HTR-8/SVneo (cell line): Measurements from ENCODE around the gene CDC42BPG.
"Not testable (repeated sequence)": the region's sequence is repeated elsewhere in the genome, so short reads cannot be mapped to it uniquely, and the experiment has no call there.

Source experiments
- DNase-seq: peaks from one replicate; pipeline ENCODE4 v3.0.0; 2011; ENCODE audit warnings: low spot score, mixed read lengths; ENCODE audit not compliant: insufficient read length
- FAIRE-seq: peaks from 2 replicates; lab custom pipeline; 2011; peaks lifted over from hg19 to GRCh38; lab: Jason Lieb, UNC

The CDC42BPG gene

DNA sequence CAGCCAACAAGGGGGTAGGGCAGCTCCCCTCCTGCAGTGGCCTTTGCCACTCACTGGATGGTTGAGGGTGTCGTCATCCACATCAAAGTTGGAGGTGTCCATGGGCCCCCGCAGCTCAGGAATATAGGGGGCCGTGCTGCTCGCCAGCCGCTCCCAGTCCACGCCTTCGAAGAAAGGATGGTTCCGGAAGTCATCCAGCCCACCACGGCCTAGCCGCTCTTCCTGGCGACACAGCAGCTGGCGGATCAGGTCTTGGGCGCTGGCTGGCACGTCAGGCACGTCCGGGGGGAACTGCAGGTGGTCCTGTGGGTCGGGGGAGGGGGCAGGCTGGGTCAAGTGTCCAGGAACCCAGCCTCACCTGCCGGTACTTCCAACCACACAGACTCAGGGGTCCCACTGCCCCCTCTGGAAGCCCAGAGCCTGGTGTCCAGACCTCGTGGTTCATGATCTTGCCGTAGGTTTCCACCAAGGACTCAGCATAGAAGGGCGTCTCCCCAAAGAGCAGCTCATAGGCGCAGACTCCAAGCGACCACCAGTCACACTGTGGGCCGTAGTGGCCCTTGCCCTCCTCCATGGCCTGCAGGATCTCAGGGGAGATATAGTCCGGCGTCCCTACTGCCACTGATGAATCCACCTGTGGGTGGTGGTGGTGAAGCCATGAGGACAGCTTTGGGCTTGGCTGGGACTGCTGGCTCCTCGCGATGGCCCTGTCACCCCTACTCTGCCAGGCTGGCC, 5.7 kb downstream of the CDC42BPG start:
- DNase-seq = no peak
- FAIRE-seq = no peak

- FAIRE-seq = no peak
- DNase-seq = no peak
These were observed 6.5 kb downstream of the CDC42BPG start for GRCh38 chr11:64837887-64838351.

- DNase-seq = no peak
- FAIRE-seq = no peak
These were observed 7.9 kb downstream of the CDC42BPG start for GRCh38 chr11:64836448-64837072.

GRCh38 chr11:64835616-64836447, 8.6 kb downstream of the CDC42BPG start:
- DNase-seq (no peak), FAIRE-seq (no peak)

DNA sequence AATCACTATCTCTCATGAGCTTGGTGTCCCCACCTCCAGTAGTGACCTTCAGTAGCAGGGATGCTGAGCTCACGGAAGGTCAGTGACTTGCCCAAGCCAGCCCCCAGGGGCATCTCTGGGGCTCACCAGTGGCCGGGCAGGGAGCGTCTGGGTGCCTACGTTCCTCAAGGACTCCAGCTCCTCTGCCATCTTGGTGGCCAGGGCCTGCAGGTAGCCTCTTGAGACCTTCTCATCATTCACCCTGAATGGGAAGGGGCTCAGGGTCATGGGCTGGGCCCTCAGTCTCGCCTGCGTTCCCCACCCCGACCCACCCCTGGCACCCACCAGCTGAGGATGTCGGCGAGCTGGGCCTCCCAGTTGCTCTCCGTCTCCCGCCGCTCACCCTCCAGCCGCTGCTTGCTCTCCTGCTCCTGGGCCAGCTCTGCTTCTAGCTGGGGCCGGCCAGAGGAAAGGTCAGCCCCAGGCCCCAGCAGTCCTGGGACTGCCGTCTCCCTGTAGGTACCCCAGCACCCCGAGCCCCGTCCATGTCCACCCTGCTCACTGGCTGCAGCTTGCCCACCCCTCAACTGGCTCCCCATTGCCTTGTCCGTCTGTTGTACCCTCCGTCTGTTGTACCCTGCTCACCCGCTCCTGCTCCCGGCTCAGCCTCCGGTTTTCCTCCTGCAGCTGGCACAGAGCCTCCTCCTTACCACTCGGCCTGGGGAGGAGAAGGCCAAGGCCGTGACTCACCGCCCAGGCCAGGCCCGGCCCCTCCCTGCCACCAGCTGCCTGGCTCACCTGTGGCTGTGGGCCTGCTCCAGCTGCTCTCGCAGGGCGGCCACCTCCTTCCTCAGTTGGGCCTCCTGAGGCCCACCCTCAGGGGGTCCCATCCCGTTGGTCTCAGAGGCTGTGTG, 9.5 kb downstream of the CDC42BPG start:
- DNase-seq (peak; percentile 84), FAIRE-seq (peak; percentile 92)

DNA sequence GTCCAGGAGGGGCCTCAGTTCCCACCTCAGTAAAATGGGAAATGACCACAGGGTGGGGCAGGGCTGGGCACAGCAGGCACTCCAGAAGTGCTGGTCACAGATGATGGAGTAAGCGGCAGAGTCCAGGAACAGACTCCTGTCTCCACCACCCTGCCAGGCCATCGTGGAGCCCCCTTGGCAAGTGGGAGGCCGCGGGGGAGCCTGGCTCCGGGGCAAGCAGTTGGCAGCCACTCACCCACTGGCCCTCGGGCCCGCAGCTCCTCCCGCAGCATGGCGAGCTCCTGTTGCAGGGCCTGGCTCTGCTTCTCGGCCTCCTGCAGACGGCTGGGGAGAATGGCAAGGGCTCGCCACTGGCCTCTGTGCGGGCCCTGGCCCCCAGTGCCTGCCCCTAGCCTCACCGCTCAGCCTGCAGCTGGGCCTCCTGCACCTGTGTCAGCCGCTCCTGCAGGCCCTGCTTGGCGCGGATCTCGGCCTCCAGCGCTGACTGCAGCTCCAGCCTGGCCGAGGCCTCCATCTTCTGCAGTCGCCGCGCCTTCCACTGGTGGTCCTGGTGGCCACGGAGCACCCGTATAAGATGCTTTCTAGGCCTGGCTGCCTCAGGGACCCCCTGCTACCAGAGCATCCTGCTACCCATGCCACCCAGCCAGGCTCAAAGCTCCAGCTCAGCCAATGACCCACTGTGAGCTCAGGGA, 10.3 kb downstream of the CDC42BPG start:
- no peak for FAIRE-seq
- no peak for DNase-seq

DNA sequence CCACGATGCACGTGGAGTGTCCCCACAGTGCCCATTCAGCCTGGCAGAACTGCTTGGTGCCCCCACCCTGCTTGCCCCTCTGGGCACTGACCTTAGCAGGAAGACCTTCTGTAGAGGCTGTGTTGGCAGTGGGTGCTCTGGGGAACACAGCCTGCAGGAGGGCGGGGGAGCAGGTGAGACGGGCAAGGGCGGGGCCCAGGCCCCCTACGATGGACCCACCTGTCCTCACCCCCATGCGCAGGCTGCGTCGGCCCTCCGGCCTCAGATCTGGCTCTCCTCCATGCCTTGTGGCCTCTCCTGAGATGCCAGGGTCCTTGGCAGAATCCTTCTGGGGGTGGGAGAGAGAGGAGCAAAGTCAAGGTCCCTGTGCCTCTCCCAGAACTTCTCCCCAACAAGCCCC, 10.9 kb downstream of the CDC42BPG start:
- DNase-seq (no peak), FAIRE-seq (no peak)

GRCh38 chr11:64833198-64833502, 11.3 kb downstream of the CDC42BPG start:
- DNase-seq (no peak), FAIRE-seq (no peak)

DNA sequence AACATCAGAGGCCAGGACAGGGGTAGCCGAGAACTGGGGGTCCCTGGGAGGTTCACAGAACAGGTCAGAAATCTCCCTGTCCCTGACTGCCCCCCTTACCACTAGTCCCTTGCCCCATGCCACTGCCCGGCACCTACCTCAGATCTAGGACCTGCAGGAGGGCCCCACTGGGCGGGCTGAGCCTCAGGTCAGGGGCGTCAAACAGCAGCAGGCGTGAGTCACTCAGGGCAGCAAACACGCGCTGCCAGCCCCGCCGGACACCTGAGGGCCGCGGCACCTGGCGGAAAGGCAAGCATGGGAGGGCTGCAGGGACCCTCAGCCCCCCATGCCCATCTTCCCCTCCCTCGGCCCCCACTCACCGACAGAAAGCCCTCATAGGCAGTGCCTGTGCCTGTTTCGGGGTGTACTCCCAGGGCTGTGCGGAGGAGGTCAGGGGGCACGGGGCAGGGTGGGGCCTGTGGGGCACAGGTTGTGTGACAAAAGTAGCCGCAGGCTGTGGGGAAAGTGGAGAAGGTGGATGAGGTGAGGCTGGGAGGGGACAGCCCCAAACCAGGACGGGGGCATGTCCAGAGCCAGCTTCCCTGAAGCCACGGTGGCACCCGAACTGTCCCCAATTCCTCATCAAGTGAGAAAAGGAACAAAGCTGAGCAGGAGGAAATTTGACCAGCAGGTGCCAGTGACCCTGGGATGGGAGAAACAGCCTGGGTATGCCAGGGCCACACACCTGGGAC, 11.8 kb downstream of the CDC42BPG start:
- FAIRE-seq (no peak), DNase-seq (no peak)

GRCh38 chr11:64831411-64831891, 13.0 kb downstream of the CDC42BPG start:
- DNase-seq (no peak), FAIRE-seq (no peak)

GRCh38 chr11:64829536-64830251, 14.8 kb downstream of the CDC42BPG start:
- no peak for FAIRE-seq
- DNase-seq = no peak

DNA sequence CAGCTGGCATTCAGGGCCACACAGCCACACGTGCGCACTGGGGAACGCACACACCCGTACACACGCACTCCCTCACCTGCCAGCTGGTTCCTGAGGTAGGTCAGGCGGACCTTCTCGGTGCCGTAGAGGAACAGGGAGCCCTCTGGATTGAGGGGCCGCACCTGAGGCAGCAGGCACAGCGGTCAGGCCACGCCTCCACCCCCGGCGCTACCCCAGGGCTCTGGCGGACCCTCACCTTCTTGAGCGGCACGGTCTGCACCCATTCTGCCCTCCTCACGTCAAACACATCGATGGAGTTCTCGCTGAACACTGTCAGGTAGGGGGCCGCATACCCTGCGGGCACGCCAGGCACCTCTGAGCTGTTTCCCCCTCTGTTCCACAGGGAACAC, 17.0 kb downstream of the CDC42BPG start:
- no peak for FAIRE-seq

GRCh38 chr11:64826578-64827450, 17.6 kb downstream of the CDC42BPG start:
- no peak for DNase-seq
- no peak for FAIRE-seq

More for the DNA sequence above, 17.0 kb downstream of the CDC42BPG start:
- DNase-seq = no peak

DNA sequence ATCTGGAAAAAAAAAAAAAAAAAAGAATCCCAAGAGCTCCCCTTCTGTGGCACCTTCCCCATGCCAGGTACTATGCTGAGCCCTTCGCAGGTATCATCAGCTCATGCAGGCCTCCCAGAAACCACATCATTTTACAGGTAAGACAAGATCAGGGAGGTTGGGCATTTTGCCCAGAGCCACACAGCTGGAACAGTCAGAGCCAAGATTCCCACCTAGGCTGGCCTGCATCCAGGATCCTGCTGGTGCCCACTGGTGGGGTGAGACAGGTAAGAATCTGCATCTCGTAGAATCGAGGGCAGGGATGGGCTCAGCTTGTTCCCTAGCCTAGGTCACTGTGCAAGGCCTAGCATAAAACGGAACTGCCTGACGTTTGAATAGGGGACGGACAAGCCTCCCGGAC, 18.4 kb downstream of the CDC42BPG start:
- DNase-seq (no peak), FAIRE-seq (no peak)

DNA sequence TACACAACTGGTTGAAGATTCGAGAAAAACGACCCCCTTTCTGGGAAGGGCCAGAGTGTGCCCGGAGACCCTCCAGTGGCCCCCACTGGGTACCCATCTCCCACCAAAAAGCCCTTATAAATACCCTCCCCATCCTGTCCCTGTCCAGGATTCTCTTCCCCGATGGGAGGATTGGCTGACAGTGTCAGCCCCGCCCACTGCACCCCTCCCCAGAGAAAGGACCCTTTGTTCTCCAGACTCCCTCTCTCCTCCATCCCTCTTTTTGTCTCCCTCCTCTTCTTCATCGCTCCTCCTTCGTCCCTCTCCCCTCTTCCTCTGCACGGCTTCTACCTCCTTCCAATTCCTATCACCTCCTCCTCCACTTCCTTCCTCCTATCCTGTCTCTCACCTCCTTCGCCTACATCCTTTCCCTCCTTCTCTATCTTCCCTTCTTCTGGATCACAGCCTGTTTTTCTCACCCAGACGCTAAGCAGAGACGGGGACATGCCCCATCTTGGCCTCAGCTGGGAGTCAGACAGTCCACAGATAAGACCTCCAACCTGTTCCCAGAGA, 20.8 kb downstream of the CDC42BPG start:
- no peak for FAIRE-seq
- DNase-seq = no peak

DNA sequence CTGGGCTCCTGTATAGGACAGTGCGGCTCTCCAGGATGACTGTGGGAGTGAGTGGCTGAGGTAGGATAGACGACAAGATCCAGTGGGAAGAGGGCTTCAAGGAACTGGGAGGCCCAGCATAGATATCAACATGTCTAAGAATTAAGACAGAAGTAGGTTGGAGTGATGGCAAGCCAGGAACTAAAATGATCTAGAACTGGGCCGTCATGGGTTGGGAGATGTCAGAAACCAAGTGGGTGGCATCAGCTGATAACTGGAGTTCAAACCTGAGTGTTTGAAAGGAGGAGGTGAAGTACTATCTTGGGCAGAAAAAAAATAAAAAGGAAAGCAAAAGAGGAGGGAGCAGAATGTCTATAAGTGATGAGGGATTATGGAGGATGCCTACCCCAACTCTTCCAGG, 27.0 kb downstream of the CDC42BPG start:
- DNase-seq = no peak
- no peak for FAIRE-seq

DNA sequence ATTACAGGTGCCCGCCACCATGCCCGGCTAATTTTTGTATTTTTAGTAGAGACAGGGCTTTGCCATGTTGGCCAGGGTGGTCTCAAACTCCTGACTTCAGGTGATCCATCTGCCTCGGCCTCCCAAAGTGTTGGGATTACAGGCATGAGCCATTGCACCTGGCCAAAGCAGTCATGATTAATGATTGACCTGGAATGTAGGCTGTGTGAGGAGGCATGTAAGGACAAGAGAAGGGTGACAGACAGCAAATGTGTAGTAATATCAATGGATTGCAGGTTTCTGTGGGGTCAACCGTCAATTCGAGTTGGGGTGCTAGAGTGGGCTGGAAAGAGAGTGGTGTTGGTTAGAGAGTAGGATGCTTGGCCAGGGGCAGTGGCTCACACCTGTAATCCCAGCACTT, 29.0 kb downstream of the CDC42BPG start:
- not testable (repeated sequence) for DNase-seq, FAIRE-seq
